IMR-90 (cell line): ENCODE data around the gene CCN5. TPM values are rescaled to one million over a fixed set of nuclear protein-coding genes. Genes with fewer than 3 reads are reported as not detected.

Experiments used
- ATAC-seq: fragments of 200-7000 bp; cut with Tn5 transposase; 2 replicates; pipeline ENCODE4 v1.9.1; 2020; ENCODE audit warnings: low read depth, mild to moderate bottlenecking, moderate library complexity
- BruUV-seq: library from RNA; stranded (reverse); fragments of 400-500 nt; replicated peaks from 2 replicates; lab custom pipeline; 2021; lab: Mats Ljungman, UMichigan
- CTCF ChIA-PET: fragments of 300-600 bp; formaldehyde crosslinking; extraction: SDS; loops from one replicate; lab custom pipeline; 2021; ENCODE audit warnings: antibody characterized with exemption; lab: Yijun Ruan, JAX
- POLR2A ChIA-PET: fragments of 300-600 bp; sonication (Branson Sonifier 250); formaldehyde crosslinking; loops from one replicate; lab custom pipeline; 2022; ENCODE audit warnings: antibody characterized with exemption; ENCODE audit not compliant: unreplicated experiment; lab: Charles Lee
- DNase-seq: peaks from one replicate; pipeline ENCODE4 v3.0.0; 2013
- H2AFZ ChIP-seq: replicated peaks from 2 replicates; pipeline ENCODE3; 2013; ENCODE audit warnings: low read length, mild to moderate bottlenecking; ENCODE audit not compliant: poor library complexity
- H2AK5ac ChIP-seq: 2 replicates; pipeline ENCODE4 v1.6.1; 2013; ENCODE audit warnings: low read depth, low read length, inconsistent platforms
- H2AK9ac ChIP-seq: replicated peaks from 2 replicates; pipeline ENCODE3; 2013; ENCODE audit warnings: mild to moderate bottlenecking, low read depth, low read length, moderate library complexity; ENCODE audit not compliant: poor library complexity
- H2BK120ac ChIP-seq: 2 replicates; pipeline ENCODE4 v1.6.1; 2013; ENCODE audit warnings: low read depth, low read length, inconsistent platforms
- H2BK15ac ChIP-seq: 3 replicates; pipeline ENCODE4 v1.6.1; 2013; ENCODE audit warnings: low read depth, low read length, inconsistent platforms
- H2BK20ac ChIP-seq: 2 replicates; pipeline ENCODE4 v1.6.1; 2013; ENCODE audit warnings: low read depth, mild to moderate bottlenecking, inconsistent platforms, low read length, moderate library complexity
- H2BK5ac ChIP-seq: 2 replicates; pipeline ENCODE4 v1.6.1; 2013; ENCODE audit warnings: mild to moderate bottlenecking, low read depth, low read length, inconsistent platforms; ENCODE audit not compliant: poor library complexity, severe bottlenecking
- H3K14ac ChIP-seq: replicated peaks from 2 replicates; pipeline ENCODE4 v1.6.1; 2013; ENCODE audit warnings: low read depth, low read length, inconsistent platforms
- H3K18ac ChIP-seq: 2 replicates; pipeline ENCODE4 v1.6.1; 2013; ENCODE audit warnings: low read depth, low read length, control low read depth
- H3K23ac ChIP-seq: 2 replicates; pipeline ENCODE4 v1.6.1; 2013; ENCODE audit warnings: low read depth, low read length, inconsistent platforms
- H3K27ac ChIP-seq: 2 replicates; pipeline ENCODE4 v1.5.1; 2013; ENCODE audit warnings: mild to moderate bottlenecking, control low read depth, low read length; ENCODE audit not compliant: insufficient read depth
- H3K27me3 ChIP-seq: 2 replicates; pipeline ENCODE4 v1.6.1; 2013; ENCODE audit warnings: low read length; ENCODE audit not compliant: control insufficient read depth, insufficient read depth
- H3K36me3 ChIP-seq: 2 replicates; pipeline ENCODE4 v1.6.1; 2013; ENCODE audit warnings: low read length, mixed read lengths; ENCODE audit not compliant: control insufficient read depth, insufficient read depth
- H3K4ac ChIP-seq: 2 replicates; pipeline ENCODE4 v1.6.1; 2013; ENCODE audit warnings: low read depth, low read length, inconsistent platforms
- H3K4me1 ChIP-seq: 2 replicates; pipeline ENCODE4 v1.6.1; 2013; ENCODE audit warnings: low read length, mixed read lengths; ENCODE audit not compliant: control insufficient read depth, insufficient read depth
- H3K4me2 ChIP-seq: 2 replicates; pipeline ENCODE4 v1.6.1; 2013; ENCODE audit warnings: low read depth, mild to moderate bottlenecking, control low read depth, low read length, moderate library complexity
- H3K4me3 ChIP-seq: 2 replicates; pipeline ENCODE4 v1.5.1; 2013; ENCODE audit warnings: low read depth, mild to moderate bottlenecking, control low read depth, low read length, moderate library complexity; ENCODE audit not compliant: insufficient read depth
- H3K56ac ChIP-seq: 2 replicates; pipeline ENCODE4 v1.6.1; 2013; ENCODE audit warnings: low read length, inconsistent platforms; ENCODE audit not compliant: insufficient read depth; ENCODE audit errors: extremely low read depth
- H3K79me1 ChIP-seq, 2 experiments: 2 replicates each; pipeline ENCODE4 v1.6.1; 2013; ENCODE audit warnings: low read length in 2 of 2, inconsistent platforms in 1 of 2, low read depth in 1 of 2
- H3K9ac ChIP-seq: 2 replicates; pipeline ENCODE4 v1.6.1; 2013; ENCODE audit warnings: low read depth, low read length, control low read depth
- H3K9me1 ChIP-seq: 2 replicates; pipeline ENCODE4 v1.6.1; 2013; ENCODE audit warnings: low read length, inconsistent platforms; ENCODE audit not compliant: insufficient read depth
- H3K9me3 ChIP-seq: 2 replicates; pipeline ENCODE4 v1.6.1; 2013; ENCODE audit warnings: low read length; ENCODE audit not compliant: control insufficient read depth, insufficient read depth
- H4K20me1 ChIP-seq: 2 replicates; pipeline ENCODE4 v1.6.1; 2013; ENCODE audit warnings: low read length, inconsistent platforms; ENCODE audit not compliant: insufficient read depth
- H4K5ac ChIP-seq: 2 replicates; pipeline ENCODE4 v1.6.1; 2013; ENCODE audit warnings: mild to moderate bottlenecking, low read depth, low read length, control low read depth
- H4K8ac ChIP-seq, 2 experiments: 2 replicates each; pipeline ENCODE4 v1.6.1; 2013; ENCODE audit warnings: low read depth in 2 of 2, low read length in 2 of 2, control low read depth in 1 of 2, inconsistent platforms in 1 of 2
- H4K91ac ChIP-seq: 2 replicates; pipeline ENCODE4 v1.6.1; 2013; ENCODE audit warnings: low read depth, low read length, inconsistent platforms; ENCODE audit not compliant: insufficient read depth
- BHLHE40 ChIP-seq: fragments of 150-350 bp; IDR thresholded peaks from 2 replicates; pipeline ENCODE4 v1.6.1; 2016; ENCODE audit warnings: mild to moderate bottlenecking, low read depth, low read length
- CEBPB ChIP-seq: IDR thresholded peaks from 2 replicates; pipeline ENCODE4 v1.6.1; 2012; ENCODE audit warnings: low read depth, low read length, improper control_type of control experiment
- CHD1 ChIP-seq: IDR thresholded peaks from 2 replicates; pipeline ENCODE4 v1.6.1; 2012; ENCODE audit warnings: low read depth, low read length, improper control_type of control experiment
- ELK1 ChIP-seq: fragments of 150-350 bp; IDR thresholded peaks from 2 replicates; pipeline ENCODE4 v1.6.1; 2016; ENCODE audit warnings: low read depth, mild to moderate bottlenecking, low read length, moderate library complexity, borderline replicate concordance
- FOS ChIP-seq: fragments of 150-350 bp; IDR thresholded peaks from 2 replicates; pipeline ENCODE4 v1.6.1; 2016; ENCODE audit warnings: low read depth, low read length
- MAFK ChIP-seq: IDR thresholded peaks from 2 replicates; pipeline ENCODE4 v1.6.1; 2012; ENCODE audit warnings: low read depth, low read length, improper control_type of control experiment
- MAZ ChIP-seq: IDR thresholded peaks from 2 replicates; pipeline ENCODE4 v1.6.1; 2012; ENCODE audit warnings: low read depth, mild to moderate bottlenecking, low read length, improper control_type of control experiment, moderate library complexity, borderline replicate concordance
- MXI1 ChIP-seq: IDR thresholded peaks from 2 replicates; pipeline ENCODE4 v1.6.1; 2012; ENCODE audit warnings: low read depth, mild to moderate bottlenecking, low read length, moderate library complexity, borderline replicate concordance
- NFE2L2 ChIP-seq: fragments of 150-350 bp; IDR thresholded peaks from 2 replicates; pipeline ENCODE4 v1.6.1; 2016; ENCODE audit warnings: low read depth, mild to moderate bottlenecking, low read length
- RAD21 ChIP-seq: IDR thresholded peaks from 2 replicates; pipeline ENCODE4 v1.6.1; 2012; ENCODE audit warnings: low read length, improper control_type of control experiment
- RCOR1 ChIP-seq: IDR thresholded peaks from 2 replicates; pipeline ENCODE4 v1.6.1; 2012; ENCODE audit warnings: mild to moderate bottlenecking, low read length, improper control_type of control experiment; ENCODE audit not compliant: insufficient replicate concordance
- USF2 ChIP-seq: fragments of 150-350 bp; IDR thresholded peaks from 2 replicates; pipeline ENCODE4 v1.6.1; 2017; ENCODE audit warnings: mild to moderate bottlenecking, antibody characterized with exemption, low read length, low read depth
- WGBS, 2 experiments: methylation state at CpG; one replicate each; pipeline versions ENCODE4 v1.1.5 to v1.1.7; 2013; ENCODE audit warnings: missing lambda C conversion rate in 2 of 2; ENCODE audit not compliant: insufficient read length in 1 of 2; ENCODE audit errors: extremely low coverage in 2 of 2; 5-methylcytosine and 5-hydroxymethylcytosine counted together
- dilution Hi-C: fragments of 300-500 bp; cut with HindIII; formaldehyde crosslinking; loops from one replicate; pipeline ENCODE4 v1.14.3; 2018; ENCODE audit warnings: low sequenced_read_pairs; ENCODE audit not compliant: unreplicated experiment
- in situ Hi-C: fragments of 300-500 bp; cut with MboI; formaldehyde crosslinking; loops from 3 replicates; pipeline ENCODE4 v1.14.3; 2019; ENCODE audit warnings: low sequenced_read_pairs, inconsistent platforms, mixed read lengths
- intact Hi-C: fragments of 100-400 bp; cut with micrococcal nuclease; formaldehyde crosslinking; loops from 2 replicates; pipeline ENCODE4 v1.10.0; 2022
- polyA plus RNA-seq, 3 experiments: library from polyadenylated mRNA; depleted of rRNA; stranded (reverse); fragments of >200 nt; gene quantifications; 2 replicates each; pipeline ENCODE4 v1.2.3, GENCODE V29; 2012; ENCODE audit warnings: low replicate concordance in 1 of 3
- total RNA-seq: library from RNA; depleted of rRNA; stranded (reverse); fragments of >200 nt; gene quantifications from 2 replicates; pipeline ENCODE4 v1.2.3, GENCODE V29; 2012

The CCN5 gene
- total and polyA plus RNA-seq, 2 of the 4 experiments (the other 2 are of a cell fraction): not detected

GRCh38 chr20:44714102-44714700 lies 968 bp upstream of the CCN5 start:
- Histone ChIP-seq H3K9me1 (peaks cover 5% of the 10 kb centered on the region; the same call in 1 of the 2 replicates), H3K23ac (no peak overlapping the region; the same call in 1 of the 2 replicates), H3K4me1 (peaks cover 19% of the 10 kb centered on the region), H3K4me3 (no peak overlapping the region), H2BK120ac (peak overlapping the region; percentile 30; the same call in 1 of the 2 replicates), H3K36me3 (no peaks in the 10 kb centered on the region), H3K27ac (no peak overlapping the region), H4K91ac (peak overlapping the region; percentile 32; the same call in 1 of the 2 replicates), H3K56ac (no peak overlapping the region), H4K5ac (peak overlapping the region; percentile 2; the same call in 1 of the 2 replicates), H3K18ac (peak overlapping the region; percentile 22; the same call in 1 of the 2 replicates), H2BK5ac (no peak overlapping the region), H3K9me3 (no peaks in the 10 kb centered on the region), H4K20me1 (no peaks in the 10 kb centered on the region; the same call in 1 of the 2 replicates), H2AFZ (peak overlapping the region; percentile 64), H3K79me1 (no peaks in the 10 kb centered on the region), H2AK9ac (no peak overlapping the region), H2AK5ac (peak overlapping the region; percentile 74), H3K9ac (no peak overlapping the region), H3K27me3 (peaks cover 21% of the 10 kb centered on the region), H4K8ac (no peak overlapping the region), H3K4me2 (no peak overlapping the region), H3K4ac (peak overlapping the region; percentile 20; the same call in 1 of the 2 replicates), H2BK20ac (0 out of 2 replicates have a peak overlapping the region, but pooled peaks have one; percentile 64), H2BK15ac (peak overlapping the region; percentile 62; the same call in 2 of the 3 replicates), H3K14ac (no peak overlapping the region)
- WGBS, 2 experiments: 67% methylated on average over 8 of the region's 13 CpGs; no CpG with 5 or more reads in 1 of the 2 experiments
- in situ Hi-C loops: no loop called here
- ChIA-PET POLR2A (no interaction called here), CTCF (no interaction called here)
- ATAC-seq: peak; percentile 21
- dilution Hi-C loops: no loop called here
- TF ChIP-seq RAD21 (no peak), USF2 (no peak), MAFK (no peak), ELK1 (no peak), CHD1 (no peak), RCOR1 (no peak), MXI1 (no peak), BHLHE40 (no peak), CEBPB (no peak), FOS (no peak), NFE2L2 (no peak), MAZ (no peak)
- no TSS peak for BruUV-seq
- no peak for DNase-seq
- intact Hi-C loops: no loop called here
